GM23338 (cell line): ENCODE measurements around the gene ATP5IF1. TPM values are rescaled to one million over a fixed set of nuclear protein-coding genes. Genes with fewer than 3 reads are reported as not detected.

Experiments used
- CREB1 ChIP-seq: fragments of 250-450 bp; sonication (Bioruptor Pico); IDR thresholded peaks from 2 replicates; pipeline ENCODE4 v1.5.0; 2020; ENCODE audit warnings: low read depth, mild to moderate bottlenecking, moderate library complexity
- ETS1 ChIP-seq: IDR thresholded peaks from 2 replicates; pipeline ENCODE4 v1.6.1; 2016; ENCODE audit warnings: antibody characterized with exemption
- EZH2 ChIP-seq: fragments of 200-600 bp; sonication (generic); IDR thresholded peaks from one replicate; pipeline ENCODE4 v1.8.0; 2017; ENCODE audit warnings: antibody characterized with exemption, mild to moderate bottlenecking, low read depth; ENCODE audit not compliant: unreplicated experiment
- EZH2phosphoT487 ChIP-seq: fragments of 200-600 bp; sonication (generic); IDR thresholded peaks from one replicate; pipeline ENCODE4 v1.8.1; 2018; ENCODE audit warnings: antibody characterized with exemption; ENCODE audit not compliant: unreplicated experiment
- JUNB ChIP-seq: IDR thresholded peaks from one replicate; pipeline ENCODE4 v1.6.1; 2016; ENCODE audit warnings: antibody characterized with exemption; ENCODE audit not compliant: unreplicated experiment
- POLR2AphosphoS5 ChIP-seq: IDR thresholded peaks from 2 replicates; pipeline ENCODE4 v1.6.1; 2016; ENCODE audit warnings: antibody characterized with exemption, low read depth
- REST ChIP-seq: IDR thresholded peaks from one replicate; pipeline ENCODE4 v1.6.1; 2018; ENCODE audit warnings: antibody characterized with exemption; ENCODE audit not compliant: unreplicated experiment
- STAT1 ChIP-seq: IDR thresholded peaks from one replicate; pipeline ENCODE4 v1.6.1; 2016; ENCODE audit warnings: antibody characterized with exemption; ENCODE audit not compliant: unreplicated experiment
- ZNF114 ChIP-seq: fragments of 250-450 bp; sonication (Bioruptor Pico); IDR thresholded peaks from 2 replicates; pipeline ENCODE4 v1.5.0; 2020; ENCODE audit warnings: mild to moderate bottlenecking, moderate library complexity
- ZNF331 ChIP-seq: fragments of 250-450 bp; sonication (Bioruptor Pico); IDR thresholded peaks from 2 replicates; pipeline ENCODE4 v1.5.0; 2020; ENCODE audit warnings: low read depth, mild to moderate bottlenecking, moderate library complexity
- polyA plus RNA-seq: library from polyadenylated mRNA; unstranded; fragments of >200 nt; fragmentation: Nextera tagmentation; extraction: Ambion mirVana; gene quantifications from 2 replicates; pipeline ENCODE4 v1.2.1, GENCODE V29; 2016
- total RNA-seq: library from RNA; depleted of rRNA; stranded (reverse); fragments of >200 nt; shearing (Covaris generic); gene quantifications from 2 replicates; pipeline ENCODE4 v1.2.3, GENCODE V29; 2014
- TF ChIP-seq, protein P1 (sequence below): fragments of 250-450 bp; sonication (Bioruptor Pico); IDR thresholded peaks from 2 replicates; pipeline ENCODE4 v1.5.0; 2020; ENCODE audit warnings: mild to moderate bottlenecking, moderate library complexity

The ATP5IF1 gene
- total and polyA plus RNA-seq, 2 experiments from 2014 or later: 230 to 1,325 TPM

- TF ChIP-seq, protein P1, sequence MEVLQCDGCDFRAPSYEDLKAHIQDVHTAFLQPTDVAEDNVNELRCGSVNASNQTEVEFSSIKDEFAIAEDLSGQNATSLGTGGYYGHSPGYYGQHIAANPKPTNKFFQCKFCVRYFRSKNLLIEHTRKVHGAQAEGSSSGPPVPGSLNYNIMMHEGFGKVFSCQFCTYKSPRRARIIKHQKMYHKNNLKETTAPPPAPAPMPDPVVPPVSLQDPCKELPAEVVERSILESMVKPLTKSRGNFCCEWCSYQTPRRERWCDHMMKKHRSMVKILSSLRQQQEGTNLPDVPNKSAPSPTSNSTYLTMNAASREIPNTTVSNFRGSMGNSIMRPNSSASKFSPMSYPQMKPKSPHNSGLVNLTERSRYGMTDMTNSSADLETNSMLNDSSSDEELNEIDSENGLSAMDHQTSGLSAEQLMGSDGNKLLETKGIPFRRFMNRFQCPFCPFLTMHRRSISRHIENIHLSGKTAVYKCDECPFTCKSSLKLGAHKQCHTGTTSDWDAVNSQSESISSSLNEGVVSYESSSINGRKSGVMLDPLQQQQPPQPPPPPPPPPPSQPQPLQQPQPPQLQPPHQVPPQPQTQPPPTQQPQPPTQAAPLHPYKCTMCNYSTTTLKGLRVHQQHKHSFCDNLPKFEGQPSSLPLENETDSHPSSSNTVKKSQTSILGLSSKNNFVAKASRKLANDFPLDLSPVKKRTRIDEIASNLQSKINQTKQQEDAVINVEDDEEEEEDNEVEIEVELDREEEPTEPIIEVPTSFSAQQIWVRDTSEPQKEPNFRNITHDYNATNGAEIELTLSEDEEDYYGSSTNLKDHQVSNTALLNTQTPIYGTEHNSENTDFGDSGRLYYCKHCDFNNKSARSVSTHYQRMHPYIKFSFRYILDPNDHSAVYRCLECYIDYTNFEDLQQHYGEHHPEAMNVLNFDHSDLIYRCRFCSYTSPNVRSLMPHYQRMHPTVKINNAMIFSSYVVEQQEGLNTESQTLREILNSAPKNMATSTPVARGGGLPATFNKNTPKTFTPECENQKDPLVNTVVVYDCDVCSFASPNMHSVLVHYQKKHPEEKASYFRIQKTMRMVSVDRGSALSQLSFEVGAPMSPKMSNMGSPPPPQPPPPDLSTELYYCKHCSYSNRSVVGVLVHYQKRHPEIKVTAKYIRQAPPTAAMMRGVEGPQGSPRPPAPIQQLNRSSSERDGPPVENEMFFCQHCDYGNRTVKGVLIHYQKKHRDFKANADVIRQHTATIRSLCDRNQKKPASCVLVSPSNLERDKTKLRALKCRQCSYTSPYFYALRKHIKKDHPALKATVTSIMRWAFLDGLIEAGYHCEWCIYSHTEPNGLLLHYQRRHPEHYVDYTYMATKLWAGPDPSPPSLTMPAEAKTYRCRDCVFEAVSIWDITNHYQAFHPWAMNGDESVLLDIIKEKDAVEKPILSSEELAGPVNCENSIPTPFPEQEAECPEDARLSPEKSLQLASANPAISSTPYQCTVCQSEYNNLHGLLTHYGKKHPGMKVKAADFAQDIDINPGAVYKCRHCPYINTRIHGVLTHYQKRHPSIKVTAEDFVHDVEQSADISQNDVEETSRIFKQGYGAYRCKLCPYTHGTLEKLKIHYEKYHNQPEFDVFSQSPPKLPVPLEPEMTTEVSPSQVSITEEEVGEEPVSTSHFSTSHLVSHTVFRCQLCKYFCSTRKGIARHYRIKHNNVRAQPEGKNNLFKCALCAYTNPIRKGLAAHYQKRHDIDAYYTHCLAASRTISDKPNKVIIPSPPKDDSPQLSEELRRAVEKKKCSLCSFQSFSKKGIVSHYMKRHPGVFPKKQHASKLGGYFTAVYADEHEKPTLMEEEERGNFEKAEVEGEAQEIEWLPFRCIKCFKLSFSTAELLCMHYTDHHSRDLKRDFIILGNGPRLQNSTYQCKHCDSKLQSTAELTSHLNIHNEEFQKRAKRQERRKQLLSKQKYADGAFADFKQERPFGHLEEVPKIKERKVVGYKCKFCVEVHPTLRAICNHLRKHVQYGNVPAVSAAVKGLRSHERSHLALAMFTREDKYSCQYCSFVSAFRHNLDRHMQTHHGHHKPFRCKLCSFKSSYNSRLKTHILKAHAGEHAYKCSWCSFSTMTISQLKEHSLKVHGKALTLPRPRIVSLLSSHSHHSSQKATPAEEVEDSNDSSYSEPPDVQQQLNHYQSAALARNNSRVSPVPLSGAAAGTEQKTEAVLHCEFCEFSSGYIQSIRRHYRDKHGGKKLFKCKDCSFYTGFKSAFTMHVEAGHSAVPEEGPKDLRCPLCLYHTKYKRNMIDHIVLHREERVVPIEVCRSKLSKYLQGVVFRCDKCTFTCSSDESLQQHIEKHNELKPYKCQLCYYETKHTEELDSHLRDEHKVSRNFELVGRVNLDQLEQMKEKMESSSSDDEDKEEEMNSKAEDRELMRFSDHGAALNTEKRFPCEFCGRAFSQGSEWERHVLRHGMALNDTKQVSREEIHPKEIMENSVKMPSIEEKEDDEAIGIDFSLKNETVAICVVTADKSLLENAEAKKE (CRISPR knock-in tag): no peak
- TF ChIP-seq EZH2phosphoT487 (no peak), CREB1 (CRISPR knock-in tag) (no peak), ETS1 (no peak), POLR2AphosphoS5 (no peak), EZH2 (no peak), JUNB (no peak), ZNF331 (no peak), STAT1 (no peak), REST (no peak), ZNF114 (CRISPR knock-in tag) (no peak)
These were observed 22.6 kb upstream of the ATP5IF1 start (continued) for GRCh38 chr1:28213315-28213714.
